HEK293 (cell line): Measurements from ENCODE around the gene AIF1L.

Experiments
- ATF2 ChIP-seq: fragments of 450-650 bp; formaldehyde crosslinking; IDR thresholded peaks from 2 replicates; pipeline ENCODE4 v1.5.1; 2016; ENCODE audit warnings: missing biosample characterization, missing genetic modification characterization, low read depth
- EGR2 ChIP-seq: fragments of 450-650 bp; formaldehyde crosslinking; IDR thresholded peaks from 2 replicates; pipeline ENCODE4 v1.5.1; 2016; ENCODE audit warnings: low read depth, missing biosample characterization, missing genetic modification characterization
- GLIS2 ChIP-seq: fragments of 450-650 bp; formaldehyde crosslinking; IDR thresholded peaks from 2 replicates; pipeline ENCODE4 v1.5.1; 2016; ENCODE audit warnings: missing biosample characterization, missing genetic modification characterization
- KLF16 ChIP-seq: fragments of 450-650 bp; formaldehyde crosslinking; IDR thresholded peaks from 2 replicates; pipeline ENCODE4 v1.5.1; 2017; ENCODE audit warnings: missing biosample characterization, missing genetic modification characterization
- KLF17 ChIP-seq: fragments of 450-650 bp; formaldehyde crosslinking; IDR thresholded peaks from 2 replicates; pipeline ENCODE4 v1.5.1; 2016; ENCODE audit warnings: missing biosample characterization, missing genetic modification characterization
- KLF9 ChIP-seq: fragments of 450-650 bp; formaldehyde crosslinking; IDR thresholded peaks from 2 replicates; pipeline ENCODE4 v1.5.1; 2016; ENCODE audit warnings: missing biosample characterization, missing genetic modification characterization, low read depth
- OVOL3 ChIP-seq: fragments of 450-650 bp; formaldehyde crosslinking; IDR thresholded peaks from 2 replicates; pipeline ENCODE4 v1.5.1; 2016; ENCODE audit warnings: missing biosample characterization, missing genetic modification characterization
- REST ChIP-seq: fragments of 450-650 bp; formaldehyde crosslinking; IDR thresholded peaks from 2 replicates; pipeline ENCODE4 v1.5.1; 2016; ENCODE audit warnings: missing biosample characterization, missing genetic modification characterization
- SP2 ChIP-seq: fragments of 450-650 bp; formaldehyde crosslinking; IDR thresholded peaks from 2 replicates; pipeline ENCODE4 v1.5.1; 2016; ENCODE audit warnings: missing biosample characterization, missing genetic modification characterization
- SP7 ChIP-seq: fragments of 450-650 bp; formaldehyde crosslinking; IDR thresholded peaks from 2 replicates; pipeline ENCODE4 v1.5.1; 2016; ENCODE audit warnings: missing biosample characterization, missing genetic modification characterization
- ZBTB26 ChIP-seq: fragments of 450-650 bp; formaldehyde crosslinking; optimal IDR thresholded peaks from 2 replicates; pipeline ENCODE3; 2016; ENCODE audit warnings: missing biosample characterization, mild to moderate bottlenecking, missing genetic modification characterization
- ZNF148 ChIP-seq: fragments of 450-650 bp; formaldehyde crosslinking; IDR thresholded peaks from 2 replicates; pipeline ENCODE4 v1.5.0; 2017; ENCODE audit warnings: missing biosample characterization, missing genetic modification characterization, borderline replicate concordance
- ZNF335 ChIP-seq: fragments of 450-650 bp; formaldehyde crosslinking; conservative IDR thresholded peaks from 2 replicates; pipeline ENCODE4 v1.5.1; 2016; ENCODE audit warnings: missing biosample characterization, missing genetic modification characterization
- ZNF473 ChIP-seq: fragments of 450-650 bp; formaldehyde crosslinking; IDR thresholded peaks from 2 replicates; pipeline ENCODE4 v1.5.1; 2017; ENCODE audit warnings: missing biosample characterization, missing genetic modification characterization
- ZNF48 ChIP-seq: fragments of 450-650 bp; formaldehyde crosslinking; IDR thresholded peaks from 2 replicates; pipeline ENCODE4 v1.5.1; 2016; ENCODE audit warnings: missing biosample characterization, missing genetic modification characterization
- ZNF488 ChIP-seq: fragments of 450-650 bp; formaldehyde crosslinking; IDR thresholded peaks from 2 replicates; pipeline ENCODE4 v1.5.1; 2016; ENCODE audit warnings: missing biosample characterization, missing genetic modification characterization
- ZNF513 ChIP-seq: fragments of 450-650 bp; IDR thresholded peaks from 2 replicates; pipeline ENCODE4 v1.5.1; 2018; ENCODE audit warnings: missing biosample characterization, missing genetic modification characterization
- ZNF610 ChIP-seq: fragments of 450-650 bp; formaldehyde crosslinking; IDR thresholded peaks from 2 replicates; pipeline ENCODE4 v1.5.1; 2016; ENCODE audit warnings: missing biosample characterization, missing genetic modification characterization, borderline replicate concordance
- ZNF623 ChIP-seq: fragments of 450-650 bp; formaldehyde crosslinking; IDR thresholded peaks from 2 replicates; pipeline ENCODE4 v1.5.1; 2016; ENCODE audit warnings: missing biosample characterization, missing genetic modification characterization
- ZNF629 ChIP-seq: fragments of 450-650 bp; formaldehyde crosslinking; IDR thresholded peaks from 2 replicates; pipeline ENCODE4 v1.5.1; 2017; ENCODE audit warnings: missing biosample characterization, missing genetic modification characterization
- ZNF707 ChIP-seq: fragments of 450-650 bp; formaldehyde crosslinking; IDR thresholded peaks from 2 replicates; pipeline ENCODE4 v1.5.1; 2016; ENCODE audit warnings: missing biosample characterization, missing genetic modification characterization
- ZNF830 ChIP-seq: fragments of 450-650 bp; IDR thresholded peaks from 2 replicates; pipeline ENCODE4 v1.5.0; 2018; ENCODE audit warnings: missing biosample characterization, missing genetic modification characterization, low read depth, mild to moderate bottlenecking, moderate library complexity
- ZNF843 ChIP-seq: fragments of 450-650 bp; formaldehyde crosslinking; IDR thresholded peaks from 2 replicates; pipeline ENCODE4 v1.5.1; 2016; ENCODE audit warnings: missing biosample characterization, missing genetic modification characterization
- ZSCAN30 ChIP-seq: fragments of 450-650 bp; IDR thresholded peaks from 2 replicates; pipeline ENCODE4 v1.5.1; 2018; ENCODE audit warnings: missing biosample characterization, mild to moderate bottlenecking, missing genetic modification characterization, moderate library complexity

AIF1L gene

GRCh38 chr9:131125288-131126058 lies 29.1 kb downstream of the AIF1L start, which contains the start of gene NUP214 (continued):
- TF ChIP-seq ZNF148 (tag by site-specific recombination), result no peak
- TF ChIP-seq ZNF623 (tag by site-specific recombination), result no peak
- peak; percentile 67 for TF ChIP-seq GLIS2
- TF ChIP-seq ZNF48 (tag by site-specific recombination), result no peak
- TF ChIP-seq KLF9 (tag by site-specific recombination), result peak; percentile 25; the same call in 1 of the 2 replicates
- TF ChIP-seq REST (tag by site-specific recombination), result no peak
- TF ChIP-seq EGR2, result peak; percentile 95
- peak; percentile 50; the same call in 1 of the 2 replicates for TF ChIP-seq ZNF843 (tag by site-specific recombination)
- no peak for TF ChIP-seq ZNF513 (tag by site-specific recombination)
- no peak for TF ChIP-seq ZNF707
- peak; percentile 25; the same call in 1 of the 2 replicates for TF ChIP-seq ZSCAN30 (tag by site-specific recombination)
- TF ChIP-seq KLF17 (tag by site-specific recombination), result peak; percentile 71
- peak; percentile 81 for TF ChIP-seq SP7 (tag by site-specific recombination)
- TF ChIP-seq ZBTB26 (tag by site-specific recombination), result peak; percentile 95
- peak; percentile 100 for TF ChIP-seq ZNF629 (tag by site-specific recombination)
- peak; percentile 93 for TF ChIP-seq ATF2
- peak; percentile 87 for TF ChIP-seq KLF16
- TF ChIP-seq ZNF610 (tag by site-specific recombination), result peak; percentile 96
- TF ChIP-seq ZNF335 (tag by site-specific recombination), result peak; percentile 75
- peak; percentile 98 for TF ChIP-seq SP2 (tag by site-specific recombination)
- TF ChIP-seq ZNF830 (tag by site-specific recombination), result no peak
- 0 out of 2 replicates have a peak, but pooled peaks have one; percentile 12 for TF ChIP-seq OVOL3
- 0 out of 2 replicates have a peak, but pooled peaks have one; percentile 20 for TF ChIP-seq ZNF488 (tag by site-specific recombination)
- no peak for TF ChIP-seq ZNF473
